ENCODE results near the gene EXT2. TPM values are rescaled to one million over a fixed set of nuclear protein-coding genes. Genes with fewer than 3 reads are reported as not detected.

EXT2 gene
- total RNA-seq, 1 donor from 2014 or later: 140 TPM

- H3K4me3 ChIP-seq (ENCODE audit: low read depth, low read length): no peak overlapping the region
- no peak for TF ChIP-seq CTCF (conservative IDR thresholded peaks at IDR 0.05; ENCODE audit: low read depth, low read length)
- DNase-seq (ENCODE audit: low read depth): no peak
Measured at GRCh38 chr11:44191322-44192016, 96.0 kb downstream of the EXT2 start.

- no peak for DNase-seq (ENCODE audit: low read depth)
- H3K4me3 ChIP-seq (ENCODE audit: low read depth, low read length): no peak overlapping the region
- no peak for TF ChIP-seq CTCF (conservative IDR thresholded peaks at IDR 0.05; ENCODE audit: low read depth, low read length)
Measured at GRCh38 chr11:44192017-44192385, 96.5 kb downstream of the EXT2 start.

DNA sequence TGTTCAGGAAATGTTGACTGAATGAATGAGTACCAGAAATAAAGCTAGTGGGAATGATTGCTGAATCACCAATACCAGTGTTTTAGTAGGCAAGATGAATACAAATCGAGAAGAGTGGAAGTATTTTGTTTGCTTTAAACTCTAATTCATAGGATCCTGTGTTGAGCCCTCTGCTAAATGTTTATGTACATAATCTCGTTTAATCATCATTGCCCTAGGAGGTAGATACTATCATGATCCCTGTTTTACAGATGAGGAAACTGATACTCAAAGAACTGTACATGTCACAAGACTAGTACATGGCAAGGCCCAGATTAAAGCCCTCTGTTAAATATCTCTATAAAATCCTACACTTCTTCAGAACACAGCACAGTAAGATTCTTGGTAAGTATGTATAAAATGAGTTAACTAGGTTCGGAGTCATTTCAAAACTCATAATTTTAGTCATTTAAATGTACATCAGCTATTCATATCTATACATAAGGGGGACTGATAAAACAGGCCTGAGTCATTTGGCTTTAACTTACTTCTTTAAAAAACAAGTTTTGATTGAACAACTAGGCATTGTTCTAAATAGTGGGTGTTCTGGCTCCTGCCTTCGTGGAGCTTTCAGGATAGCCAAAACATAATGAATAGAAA, 97.1 kb downstream of the EXT2 start:
- DNase-seq (ENCODE audit: low read depth): no peak
- no peak overlapping the region for H3K4me3 ChIP-seq (ENCODE audit: low read depth, low read length)
- no peak for TF ChIP-seq CTCF (conservative IDR thresholded peaks at IDR 0.05; ENCODE audit: low read depth, low read length)

- DNase-seq (ENCODE audit: low read depth): no peak
- H3K4me3 ChIP-seq (ENCODE audit: low read depth, low read length): no peak overlapping the region
- TF ChIP-seq CTCF (conservative IDR thresholded peaks at IDR 0.05; ENCODE audit: low read depth, low read length): no peak
Measured at GRCh38 chr11:44193856-44194255, 98.4 kb downstream of the EXT2 start.

DNA sequence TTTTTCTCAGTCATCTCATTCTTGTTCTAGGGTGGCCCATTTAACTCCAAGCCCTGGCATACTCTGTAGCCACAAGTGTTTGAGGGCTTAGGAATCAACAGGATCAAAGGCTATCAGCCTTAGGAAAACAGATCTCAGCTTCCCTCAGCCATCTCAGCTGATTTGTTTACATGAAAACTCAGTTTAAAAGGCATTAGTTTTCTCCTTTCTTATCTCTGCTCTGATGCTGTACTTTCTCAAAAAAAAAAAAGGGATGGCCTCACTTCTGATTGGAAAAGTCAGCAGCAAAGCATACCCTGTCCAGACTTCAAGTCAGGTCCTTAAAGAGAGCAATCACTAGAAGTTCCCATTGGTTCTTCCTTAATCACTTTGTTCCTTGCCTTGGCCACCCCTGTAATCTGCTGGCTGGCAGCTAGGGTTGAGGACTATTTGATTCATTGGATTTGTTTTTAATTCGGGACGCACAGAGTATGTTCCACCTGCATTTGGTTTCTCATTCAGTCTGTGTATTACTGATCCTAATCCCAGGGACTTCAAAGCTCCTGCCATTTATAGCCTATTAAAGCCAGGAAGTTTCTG, 102.8 kb downstream of the EXT2 start:
- no peak overlapping the region for H3K4me3 ChIP-seq (ENCODE audit: low read depth, low read length)
- DNase-seq (ENCODE audit: low read depth): no peak
- TF ChIP-seq CTCF (conservative IDR thresholded peaks at IDR 0.05; ENCODE audit: low read depth, low read length): no peak

DNA sequence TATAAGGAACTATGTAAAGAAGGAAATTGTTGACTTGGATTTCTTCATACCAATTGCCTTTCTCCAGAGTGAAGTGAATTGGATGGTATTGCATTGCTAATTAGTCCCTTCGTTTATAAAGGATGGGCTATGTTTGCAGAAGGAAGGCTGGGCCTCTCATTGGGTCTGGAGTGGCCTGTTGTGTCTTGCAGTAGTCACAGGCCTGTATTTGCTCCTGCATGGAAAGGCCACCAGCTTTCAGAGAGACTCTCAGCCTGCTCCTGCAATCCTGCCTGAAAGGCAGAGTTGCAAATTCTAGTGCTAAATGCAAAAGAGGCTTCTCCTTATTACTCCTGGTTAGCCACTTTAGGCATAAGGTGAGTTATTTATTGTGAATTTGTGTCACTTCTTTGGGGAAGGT, 103.8 kb downstream of the EXT2 start:
- no peak for TF ChIP-seq CTCF (conservative IDR thresholded peaks at IDR 0.05; ENCODE audit: low read depth, low read length)
- H3K4me3 ChIP-seq (ENCODE audit: low read depth, low read length): no peak overlapping the region
- DNase-seq (ENCODE audit: low read depth): no peak
